Caco-2 (cell line): Measurements from ENCODE around the gene TAOK2. TPM values are rescaled to one million over a fixed set of nuclear protein-coding genes. Genes with fewer than 3 reads are reported as not detected.

Experiments used
- BruUV-seq: library from RNA; stranded (reverse); fragments of 400-500 nt; replicated peaks from 2 replicates; lab custom pipeline; 2021; lab: Mats Ljungman, UMichigan
- CTCF ChIA-PET: fragments of 300-600 bp; sonication (Branson Sonifier 250); formaldehyde crosslinking; loops from one replicate; lab custom pipeline; 2022; ENCODE audit warnings: antibody characterized with exemption; lab: Charles Lee
- POLR2A ChIA-PET: fragments of 300-600 bp; sonication (Branson Sonifier 250); formaldehyde crosslinking; loops from one replicate; lab custom pipeline; 2022; ENCODE audit warnings: antibody characterized with exemption; lab: Charles Lee
- DNase-seq, 2 experiments: peaks; one replicate each; pipeline versions ENCODE4 v3.0.0 to v3.0.0-alpha.2; 2020 to 2022
- H3K27me3 ChIP-seq: replicated peaks from 2 replicates; pipeline ENCODE4 v1.6.0; 2011; ENCODE audit warnings: low read length; ENCODE audit not compliant: control insufficient read depth, insufficient read depth
- H3K36me3 ChIP-seq: 2 replicates; pipeline ENCODE4 v1.5.1; 2011; ENCODE audit warnings: low read length; ENCODE audit not compliant: control insufficient read depth, insufficient read depth
- H3K4me1 ChIP-seq: fragments of 250-450 bp; sonication (Bioruptor Pico); 2 replicates; pipeline ENCODE4 v1.5.1; 2020; ENCODE audit warnings: mild to moderate bottlenecking
- H3K4me3 ChIP-seq: 2 replicates; pipeline ENCODE4 v1.5.1; 2011; ENCODE audit warnings: low read depth, mild to moderate bottlenecking, control low read depth, low read length
- H3K9me3 ChIP-seq: fragments of 250-450 bp; sonication (Bioruptor Pico); 2 replicates; pipeline ENCODE4 v1.5.1; 2020; ENCODE audit warnings: mild to moderate bottlenecking, moderate library complexity
- H3K27ac Mint-ChIP-seq: one replicate; pipeline ENCODE4 v1.8.0; 2022; ENCODE audit warnings: mixed read lengths; ENCODE audit not compliant: unreplicated experiment
- H3K27me3 Mint-ChIP-seq: one replicate; pipeline ENCODE4 v1.8.0; 2022; ENCODE audit warnings: mixed read lengths; ENCODE audit not compliant: insufficient read depth, unreplicated experiment
- H3K36me3 Mint-ChIP-seq: one replicate; pipeline ENCODE4 v1.8.0; 2022; ENCODE audit warnings: mild to moderate bottlenecking, mixed read lengths; ENCODE audit not compliant: insufficient read depth, unreplicated experiment
- H3K4me1 Mint-ChIP-seq: one replicate; pipeline ENCODE4 v1.8.0; 2022; ENCODE audit warnings: low read depth, mixed read lengths; ENCODE audit not compliant: unreplicated experiment
- H3K4me3 Mint-ChIP-seq: one replicate; pipeline ENCODE4 v1.8.0; 2022; ENCODE audit warnings: mild to moderate bottlenecking, moderate library complexity, mixed read lengths; ENCODE audit not compliant: unreplicated experiment
- H3K9me3 Mint-ChIP-seq: one replicate; pipeline ENCODE4 v1.8.0; 2022; ENCODE audit warnings: mixed read lengths; ENCODE audit not compliant: unreplicated experiment
- intact Hi-C: fragments of 100-400 bp; cut with micrococcal nuclease; formaldehyde crosslinking; loops from one replicate; pipeline ENCODE4 v1.10.0; 2022; ENCODE audit not compliant: unreplicated experiment
- total RNA-seq: library from RNA; stranded (reverse); gene quantifications from 2 replicates; pipeline ENCODE4 v1.2.3, GENCODE V29; 2022
- TF ChIP-seq, protein P1 (sequence below), 2 experiments: fragments of 200-600 bp in 1 of 2; IDR thresholded peaks; 1 replicate in 1 of 2; 2 replicates in 1 of 2; pipeline versions ENCODE4 v1.5.1 to v1.8.0; 2011 to 2022; ENCODE audit warnings: antibody characterized with exemption in 1 of 2, control low read depth in 1 of 2, inconsistent platforms in 1 of 2, low read depth in 1 of 2, low read length in 1 of 2, mild to moderate bottlenecking in 1 of 2, moderate library complexity in 1 of 2; ENCODE audit not compliant: insufficient read depth in 1 of 2, severe bottlenecking in 1 of 2, unreplicated experiment in 1 of 2

The TAOK2 gene
- total RNA-seq, 1 experiment from 2014 or later: 47.1 TPM

DNA sequence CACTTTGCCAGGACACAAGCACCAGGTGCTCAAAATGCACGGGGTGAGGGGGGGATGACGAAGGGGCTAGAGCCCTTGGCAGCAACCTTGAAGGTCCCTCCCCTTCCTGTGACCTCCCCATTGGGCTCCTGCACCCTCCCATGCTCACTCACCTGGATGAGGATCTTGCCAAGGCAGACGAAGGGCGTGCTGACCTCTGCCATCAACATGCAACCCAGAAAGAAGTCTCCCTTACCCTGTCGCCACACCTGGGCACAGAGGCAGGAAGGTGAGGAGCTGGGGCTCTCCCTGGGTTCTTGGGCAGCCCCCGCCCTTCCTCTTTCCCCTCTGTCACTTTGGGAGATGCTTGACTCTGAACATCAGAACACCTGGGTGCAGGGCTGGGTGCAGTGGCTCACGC, 51.9 kb downstream of the TAOK2 start:
- peaks cover 7% of the 10 kb centered on the region for H3K36me3 Mint-ChIP-seq
- H3K4me3 ChIP-seq: no peak overlapping the region
- H3K27ac Mint-ChIP-seq: no peak overlapping the region
- TF ChIP-seq, protein P1, sequence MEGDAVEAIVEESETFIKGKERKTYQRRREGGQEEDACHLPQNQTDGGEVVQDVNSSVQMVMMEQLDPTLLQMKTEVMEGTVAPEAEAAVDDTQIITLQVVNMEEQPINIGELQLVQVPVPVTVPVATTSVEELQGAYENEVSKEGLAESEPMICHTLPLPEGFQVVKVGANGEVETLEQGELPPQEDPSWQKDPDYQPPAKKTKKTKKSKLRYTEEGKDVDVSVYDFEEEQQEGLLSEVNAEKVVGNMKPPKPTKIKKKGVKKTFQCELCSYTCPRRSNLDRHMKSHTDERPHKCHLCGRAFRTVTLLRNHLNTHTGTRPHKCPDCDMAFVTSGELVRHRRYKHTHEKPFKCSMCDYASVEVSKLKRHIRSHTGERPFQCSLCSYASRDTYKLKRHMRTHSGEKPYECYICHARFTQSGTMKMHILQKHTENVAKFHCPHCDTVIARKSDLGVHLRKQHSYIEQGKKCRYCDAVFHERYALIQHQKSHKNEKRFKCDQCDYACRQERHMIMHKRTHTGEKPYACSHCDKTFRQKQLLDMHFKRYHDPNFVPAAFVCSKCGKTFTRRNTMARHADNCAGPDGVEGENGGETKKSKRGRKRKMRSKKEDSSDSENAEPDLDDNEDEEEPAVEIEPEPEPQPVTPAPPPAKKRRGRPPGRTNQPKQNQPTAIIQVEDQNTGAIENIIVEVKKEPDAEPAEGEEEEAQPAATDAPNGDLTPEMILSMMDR (IDR thresholded peaks at IDR 0.05; ENCODE audit: insufficient read depth in 1 of 2, low read depth in 1 of 2, low read length in 1 of 2, severe bottlenecking in 1 of 2, unreplicated experiment in 1 of 2): no peak
- H3K27me3 ChIP-seq: no peaks in the 10 kb centered on the region
- no peaks in the 10 kb centered on the region for H3K36me3 ChIP-seq
- CTCF ChIA-PET: no interaction called here
- POLR2A ChIA-PET: no interaction called here
- no peaks in the 10 kb centered on the region for H3K4me1 ChIP-seq
- intact Hi-C loops: loop anchor here (10.0 kb wide), 1 partner anchor 131 kb away; the partner anchor contains the start of gene SEZ6L2
- H3K27me3 Mint-ChIP-seq: peaks cover 11% of the 10 kb centered on the region
- H3K4me3 Mint-ChIP-seq: no peak overlapping the region
- no peaks in the 10 kb centered on the region for H3K9me3 ChIP-seq
- no peak for DNase-seq
- H3K9me3 Mint-ChIP-seq: no peaks in the 10 kb centered on the region
- H3K4me1 Mint-ChIP-seq: peaks cover 7% of the 10 kb centered on the region
- BruUV-seq: no TSS peak

DNA sequence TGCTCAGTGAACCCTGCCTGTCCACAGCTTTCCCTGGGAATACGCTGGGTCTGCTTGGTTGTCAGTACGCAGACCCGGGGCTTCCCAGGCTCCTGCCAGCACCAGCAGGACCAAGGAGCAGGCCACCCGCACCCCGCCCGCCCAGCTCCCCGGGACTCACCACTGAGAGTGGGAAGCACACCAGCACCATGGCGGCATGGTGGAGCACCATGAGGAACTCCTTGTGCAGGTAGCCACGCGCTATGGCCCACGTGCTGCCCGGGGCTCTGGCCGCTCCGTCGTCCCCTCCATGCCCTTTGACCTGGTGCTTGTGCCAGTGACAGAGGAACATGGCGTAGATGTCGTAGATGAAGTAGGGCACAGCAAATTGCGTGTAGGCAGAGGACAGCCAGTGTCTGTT, 52.8 kb downstream of the TAOK2 start:
- Mint-ChIP-seq H3K27me3 (peaks cover 11% of the 10 kb centered on the region), H3K27ac (no peak overlapping the region), H3K4me1 (peaks cover 7% of the 10 kb centered on the region), H3K9me3 (no peaks in the 10 kb centered on the region), H3K4me3 (no peak overlapping the region), H3K36me3 (peaks cover 1% of the 10 kb centered on the region)
- Histone ChIP-seq H3K4me1 (no peaks in the 10 kb centered on the region), H3K27me3 (no peaks in the 10 kb centered on the region; the same call in 1 of the 2 replicates), H3K4me3 (no peak overlapping the region), H3K36me3 (no peaks in the 10 kb centered on the region), H3K9me3 (no peaks in the 10 kb centered on the region)
- no peak for DNase-seq
- ChIA-PET POLR2A (no interaction called here), CTCF (no interaction called here)
- no TSS peak for BruUV-seq
- TF ChIP-seq, protein P1 (IDR thresholded peaks at IDR 0.05; ENCODE audit: insufficient read depth in 1 of 2, low read depth in 1 of 2, low read length in 1 of 2, severe bottlenecking in 1 of 2, unreplicated experiment in 1 of 2): no peak
- intact Hi-C loops: loop anchor here (10.0 kb wide), 1 partner anchor 132 kb away; the partner anchor contains the start of gene SEZ6L2

DNA sequence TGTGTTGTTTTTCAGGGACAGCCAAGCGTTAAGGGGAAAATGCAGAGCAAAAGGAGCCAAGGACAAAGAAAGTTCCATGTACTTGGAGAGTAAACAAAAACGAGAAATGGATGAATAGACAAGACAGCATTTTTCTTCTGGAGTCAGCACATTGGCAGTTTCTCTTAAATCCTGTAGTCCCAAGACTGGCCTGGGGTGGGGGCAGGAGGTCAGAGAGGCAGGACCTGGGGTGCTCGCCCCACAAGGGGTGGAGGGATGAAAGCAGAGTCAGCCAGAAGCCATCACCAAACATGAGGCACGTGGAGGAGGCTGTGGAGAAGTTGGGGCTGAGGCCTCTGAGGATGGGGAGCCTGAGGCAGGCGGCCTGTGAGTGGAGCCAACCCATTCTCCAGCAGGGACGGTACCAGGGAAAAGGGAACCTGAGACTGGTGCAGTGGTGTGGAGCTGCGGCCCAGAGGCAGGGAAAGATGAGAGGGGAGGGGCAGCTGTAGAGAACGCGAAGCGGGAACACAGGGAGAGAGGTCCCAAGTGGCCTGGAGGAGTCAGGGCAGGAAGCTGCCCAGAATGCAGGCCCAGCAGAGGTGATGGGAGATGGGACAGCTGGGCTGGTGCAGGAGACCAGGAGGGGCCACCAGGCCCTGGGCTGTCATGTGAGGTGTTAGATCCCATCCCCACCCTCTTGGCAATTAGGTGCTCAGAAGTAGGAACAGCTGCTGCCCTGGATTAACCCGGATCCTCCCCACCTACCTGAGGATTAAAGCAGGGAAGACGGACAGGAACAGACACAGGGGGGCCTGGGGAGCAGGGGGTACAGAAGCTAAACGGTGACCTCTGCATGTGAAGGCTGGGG, 54.1 kb downstream of the TAOK2 start:
- Histone ChIP-seq H3K36me3 (no peaks in the 10 kb centered on the region), H3K9me3 (no peaks in the 10 kb centered on the region), H3K4me3 (no peak overlapping the region), H3K4me1 (no peaks in the 10 kb centered on the region), H3K27me3 (no peaks in the 10 kb centered on the region; the same call in 1 of the 2 replicates)
- Mint-ChIP-seq H3K27ac (no peak overlapping the region), H3K4me3 (no peak overlapping the region), H3K27me3 (peaks cover 15% of the 10 kb centered on the region), H3K4me1 (peaks cover 7% of the 10 kb centered on the region), H3K36me3 (no peaks in the 10 kb centered on the region), H3K9me3 (no peaks in the 10 kb centered on the region)
- DNase-seq: no peak
- BruUV-seq: no TSS peak
- intact Hi-C loops: loop anchor here (10.0 kb wide), 1 partner anchor 133 kb away; the partner anchor contains the start of gene SEZ6L2
- ChIA-PET CTCF (interaction anchor here (0.6 to 0.9 kb wide), 2 partner anchors 212 to 272 kb away, joined by 3 read pairs; partner anchors contain the start of gene PAGR1), POLR2A (no interaction called here)
- TF ChIP-seq, protein P1 (IDR thresholded peaks at IDR 0.05; ENCODE audit: insufficient read depth in 1 of 2, low read depth in 1 of 2, low read length in 1 of 2, severe bottlenecking in 1 of 2, unreplicated experiment in 1 of 2): no peak
